Progenitor cell of endocrine pancreas (in vitro differentiated cells): ENCODE results near the gene SRF. TPM values are rescaled to one million over a fixed set of nuclear protein-coding genes. Genes with fewer than 3 reads are reported as not detected.

Source experiments
- DNase-seq: peaks from one replicate; pipeline ENCODE4 v3.0.0; 2021; ENCODE audit warnings: low spot score; ENCODE audit not compliant: unreplicated experiment
- H3K27ac Mint-ChIP-seq: 2 replicates; pipeline ENCODE4 v1.8.0; 2021; ENCODE audit warnings: mild to moderate bottlenecking, moderate library complexity, mixed read lengths
- H3K27me3 Mint-ChIP-seq: 2 replicates; pipeline ENCODE4 v1.8.0; 2021; ENCODE audit warnings: mixed read lengths
- H3K36me3 Mint-ChIP-seq: 2 replicates; pipeline ENCODE4 v1.8.0; 2022; ENCODE audit warnings: mixed read lengths; ENCODE audit not compliant: insufficient read depth
- H3K4me1 Mint-ChIP-seq: 2 replicates; pipeline ENCODE4 v1.8.0; 2021; ENCODE audit warnings: low read depth, mixed read lengths
- H3K4me3 Mint-ChIP-seq: 2 replicates; pipeline ENCODE4 v1.8.0; 2021; ENCODE audit warnings: low read depth, mild to moderate bottlenecking, moderate library complexity, mixed read lengths
- H3K9me3 Mint-ChIP-seq: 2 replicates; pipeline ENCODE4 v1.8.0; 2021; ENCODE audit warnings: low read depth, mixed read lengths
- CTCF ChIP-seq: fragments of 200-600 bp; sonication (generic); IDR thresholded peaks from one replicate; pipeline ENCODE4 v1.5.0; 2021; ENCODE audit warnings: antibody characterized with exemption, mild to moderate bottlenecking; ENCODE audit not compliant: unreplicated experiment
- total RNA-seq: library from RNA; stranded (reverse); gene quantifications from 2 replicates; pipeline ENCODE4 v1.2.1, GENCODE V29; 2021

The SRF gene
- total RNA-seq, 1 donor from 2014 or later: 30.3 TPM

GRCh38 chr6:43147691-43148477, 23.2 kb upstream of the SRF start:
- H3K4me3 Mint-ChIP-seq: no peak overlapping the region

DNA sequence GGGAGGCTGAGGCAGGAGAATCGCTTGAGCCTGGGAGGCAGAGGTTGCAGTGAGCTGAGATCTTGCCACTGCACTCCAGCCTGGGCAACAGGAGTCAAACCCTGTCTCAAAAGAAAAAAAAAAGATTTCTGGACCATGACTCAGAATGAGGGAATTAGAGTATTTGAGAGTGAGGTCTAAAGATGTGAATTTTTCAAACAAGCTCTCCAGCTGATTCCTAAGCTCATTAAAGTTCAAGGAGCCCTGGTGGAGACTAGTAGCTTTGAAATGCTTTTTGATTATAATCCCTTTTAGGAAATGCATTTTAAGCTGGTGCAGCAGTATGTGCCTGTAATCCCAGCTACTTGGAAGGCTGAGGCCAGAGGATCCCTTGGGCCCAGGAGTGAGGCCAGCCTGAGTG, 21.8 kb upstream of the SRF start:
- Mint-ChIP-seq H3K9me3 (no peaks in the 10 kb centered on the region), H3K4me1 (no peaks in the 10 kb centered on the region), H3K4me3 (no peak overlapping the region), H3K27me3 (no peaks in the 10 kb centered on the region), H3K36me3 (peaks cover 4% of the 10 kb centered on the region), H3K27ac (no peak overlapping the region)
- TF ChIP-seq CTCF: no peak
- no peak for DNase-seq

More at GRCh38 chr6:43147691-43148477, 23.2 kb upstream of the SRF start:
- H3K27me3 Mint-ChIP-seq: no peaks in the 10 kb centered on the region
- H3K4me1 Mint-ChIP-seq: peaks cover 5% of the 10 kb centered on the region
- peak overlapping the region; percentile 86 for H3K27ac Mint-ChIP-seq
- H3K36me3 Mint-ChIP-seq: peaks cover 4% of the 10 kb centered on the region
- H3K9me3 Mint-ChIP-seq: no peaks in the 10 kb centered on the region
- TF ChIP-seq CTCF: no peak
- DNase-seq: no peak

DNA sequence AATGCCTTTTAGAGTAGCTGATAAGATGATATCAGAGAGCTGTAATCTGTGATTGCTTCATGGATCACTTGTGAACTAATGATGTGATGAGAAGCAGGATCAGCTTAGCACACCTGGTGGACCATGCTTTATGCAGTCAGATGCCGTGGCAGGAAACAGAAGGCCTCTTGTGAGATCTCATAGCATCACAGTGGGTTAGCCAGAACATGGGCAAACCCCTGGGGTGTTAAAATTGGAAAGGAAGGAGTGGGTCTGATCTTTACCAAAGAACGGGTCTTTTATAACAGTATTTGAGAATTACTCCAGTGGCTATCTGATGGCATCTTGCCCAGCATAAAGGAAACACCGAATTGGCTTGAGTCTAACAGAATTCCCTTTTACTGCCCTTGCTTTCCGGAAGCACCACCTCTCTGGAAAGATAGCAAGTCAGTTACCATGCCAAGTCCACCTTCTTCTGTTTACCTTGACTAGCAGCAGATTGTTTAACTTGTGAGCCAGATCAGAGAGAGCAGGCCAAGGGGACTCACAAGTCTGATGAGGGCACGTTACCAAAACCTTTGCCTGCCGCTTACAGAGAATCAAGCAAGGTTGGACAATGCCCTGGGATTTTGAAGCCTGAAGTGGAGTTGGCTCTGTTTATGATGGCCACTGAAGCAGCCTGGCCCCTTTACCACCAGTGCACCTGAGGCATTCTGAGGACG, 20.9 kb upstream of the SRF start:
- no peak overlapping the region for H3K27ac Mint-ChIP-seq

GRCh38 chr6:43159599-43159998, 11.5 kb upstream of the SRF start:
- no peaks in the 10 kb centered on the region for H3K4me1 Mint-ChIP-seq
- TF ChIP-seq CTCF: no peak
- no peak for DNase-seq
- no peak overlapping the region for H3K4me3 Mint-ChIP-seq
- H3K9me3 Mint-ChIP-seq: no peaks in the 10 kb centered on the region
- H3K36me3 Mint-ChIP-seq: peaks cover 2% of the 10 kb centered on the region
- no peak overlapping the region for H3K27ac Mint-ChIP-seq
- no peaks in the 10 kb centered on the region for H3K27me3 Mint-ChIP-seq

More for the DNA sequence above, 20.9 kb upstream of the SRF start:
- Mint-ChIP-seq H3K36me3 (peaks cover 4% of the 10 kb centered on the region), H3K9me3 (no peaks in the 10 kb centered on the region), H3K27me3 (no peaks in the 10 kb centered on the region), H3K4me1 (no peaks in the 10 kb centered on the region), H3K4me3 (no peak overlapping the region)
- DNase-seq: no peak
- TF ChIP-seq CTCF: no peak

DNA sequence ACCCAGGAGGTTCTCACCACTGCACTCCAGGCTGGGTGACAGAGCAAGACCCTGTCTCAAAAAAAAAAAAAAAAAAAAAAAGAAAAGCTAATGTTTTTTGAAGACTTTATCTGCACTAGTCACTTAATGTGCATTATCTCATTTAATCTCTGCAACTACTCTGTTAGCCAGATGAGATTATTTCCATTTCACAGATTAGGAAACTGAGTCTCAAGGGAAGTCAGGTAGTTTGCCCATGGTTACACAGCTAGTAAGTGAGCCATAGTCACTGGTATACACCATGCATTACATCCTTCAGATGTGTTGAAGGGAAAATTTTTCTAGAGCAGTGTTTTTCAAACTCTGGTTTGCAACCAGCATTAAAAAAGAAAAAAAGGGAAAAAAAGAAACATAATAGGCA, 7.2 kb upstream of the SRF start:
- H3K27me3 Mint-ChIP-seq: no peaks in the 10 kb centered on the region
- DNase-seq: no peak
- no peak for TF ChIP-seq CTCF

More for the DNA sequence above, 7.2 kb upstream of the SRF start:
- H3K9me3 Mint-ChIP-seq: no peaks in the 10 kb centered on the region
- H3K4me1 Mint-ChIP-seq: no peaks in the 10 kb centered on the region
- no peak overlapping the region for H3K4me3 Mint-ChIP-seq
- no peak overlapping the region for H3K27ac Mint-ChIP-seq
- H3K36me3 Mint-ChIP-seq: peaks cover 1% of the 10 kb centered on the region
